Cardiac fibroblast (primary cell): ENCODE measurements around the gene ETNK2.

Source experiments
- DNase-seq, 2 donors: peaks; one replicate each; pipeline versions ENCODE4 v3.0.0 to v3.0.0-alpha.2; 2010; ENCODE audit warnings: low read depth in 2 of 2
- H3K4me3 ChIP-seq, 2 donors: replicated peaks in 1 of 2; 1 replicate in 1 of 2; 2 replicates in 1 of 2; pipeline ENCODE4 v1.5.1; 2011; ENCODE audit warnings: low read depth in 2 of 2, low read length in 2 of 2, mild to moderate bottlenecking in 2 of 2, moderate library complexity in 1 of 2
- TF ChIP-seq, protein P1 (sequence below): IDR thresholded peaks from one replicate; pipeline ENCODE4 v1.5.1; 2011; ENCODE audit warnings: low read depth, mild to moderate bottlenecking, low read length, inconsistent platforms

The ETNK2 gene

DNA sequence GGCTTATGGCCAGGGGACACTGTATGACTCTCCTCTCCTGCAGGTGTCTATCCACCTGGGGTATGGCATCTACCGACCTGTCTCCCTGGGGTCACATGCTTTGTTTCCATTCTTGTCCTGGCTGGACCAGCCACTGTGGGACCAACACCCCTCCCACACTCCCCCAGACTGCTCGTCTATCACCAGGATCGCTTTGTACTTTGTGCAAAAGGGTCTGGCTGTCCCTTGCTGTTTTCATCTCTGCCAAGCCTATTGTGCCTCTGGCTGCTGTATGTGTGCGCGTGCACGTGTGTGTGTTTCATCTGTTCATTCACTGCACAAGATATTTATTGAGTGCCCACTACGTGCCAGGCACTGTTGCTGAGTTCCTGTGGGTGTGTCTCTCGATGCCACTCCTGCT lies 25.5 kb downstream of the ETNK2 start:
- no peak for DNase-seq

DNA sequence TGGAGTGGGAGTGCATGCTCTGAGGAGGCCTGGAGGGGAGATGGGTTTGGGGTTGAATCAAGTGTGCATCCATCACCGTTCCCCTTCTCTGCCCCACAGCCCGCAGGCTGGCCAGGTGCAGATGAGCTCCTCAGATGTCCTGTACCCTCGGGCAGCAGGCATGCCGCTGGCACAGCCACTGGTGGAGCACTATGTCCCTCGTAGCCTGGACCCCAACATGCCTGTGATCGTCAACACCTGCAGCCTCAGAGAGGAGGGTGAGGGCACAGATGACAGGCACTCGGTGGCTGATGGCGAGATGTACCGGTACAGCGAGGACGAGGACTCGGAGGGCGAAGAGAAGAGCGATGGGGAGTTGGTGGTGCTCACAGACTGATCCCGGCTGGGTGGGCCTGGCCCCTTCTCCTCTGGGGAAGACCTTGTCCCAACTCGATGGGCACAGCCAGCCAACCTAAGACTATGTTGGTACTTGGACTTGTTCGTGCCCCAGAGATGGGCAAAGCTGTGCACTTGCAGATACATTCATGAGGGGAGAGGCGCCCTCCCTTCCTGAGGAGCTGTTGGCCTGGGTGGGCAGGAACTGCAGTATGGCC lies 26.0 kb downstream of the ETNK2 start:
- DNase-seq, result no peak
- H3K4me3 ChIP-seq, result no peak overlapping the region
- TF ChIP-seq, protein P1, sequence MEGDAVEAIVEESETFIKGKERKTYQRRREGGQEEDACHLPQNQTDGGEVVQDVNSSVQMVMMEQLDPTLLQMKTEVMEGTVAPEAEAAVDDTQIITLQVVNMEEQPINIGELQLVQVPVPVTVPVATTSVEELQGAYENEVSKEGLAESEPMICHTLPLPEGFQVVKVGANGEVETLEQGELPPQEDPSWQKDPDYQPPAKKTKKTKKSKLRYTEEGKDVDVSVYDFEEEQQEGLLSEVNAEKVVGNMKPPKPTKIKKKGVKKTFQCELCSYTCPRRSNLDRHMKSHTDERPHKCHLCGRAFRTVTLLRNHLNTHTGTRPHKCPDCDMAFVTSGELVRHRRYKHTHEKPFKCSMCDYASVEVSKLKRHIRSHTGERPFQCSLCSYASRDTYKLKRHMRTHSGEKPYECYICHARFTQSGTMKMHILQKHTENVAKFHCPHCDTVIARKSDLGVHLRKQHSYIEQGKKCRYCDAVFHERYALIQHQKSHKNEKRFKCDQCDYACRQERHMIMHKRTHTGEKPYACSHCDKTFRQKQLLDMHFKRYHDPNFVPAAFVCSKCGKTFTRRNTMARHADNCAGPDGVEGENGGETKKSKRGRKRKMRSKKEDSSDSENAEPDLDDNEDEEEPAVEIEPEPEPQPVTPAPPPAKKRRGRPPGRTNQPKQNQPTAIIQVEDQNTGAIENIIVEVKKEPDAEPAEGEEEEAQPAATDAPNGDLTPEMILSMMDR, result no peak

More for the DNA sequence above, 25.5 kb downstream of the ETNK2 start:
- H3K4me3 ChIP-seq, result no peak overlapping the region
- TF ChIP-seq, protein P1, result no peak

DNA sequence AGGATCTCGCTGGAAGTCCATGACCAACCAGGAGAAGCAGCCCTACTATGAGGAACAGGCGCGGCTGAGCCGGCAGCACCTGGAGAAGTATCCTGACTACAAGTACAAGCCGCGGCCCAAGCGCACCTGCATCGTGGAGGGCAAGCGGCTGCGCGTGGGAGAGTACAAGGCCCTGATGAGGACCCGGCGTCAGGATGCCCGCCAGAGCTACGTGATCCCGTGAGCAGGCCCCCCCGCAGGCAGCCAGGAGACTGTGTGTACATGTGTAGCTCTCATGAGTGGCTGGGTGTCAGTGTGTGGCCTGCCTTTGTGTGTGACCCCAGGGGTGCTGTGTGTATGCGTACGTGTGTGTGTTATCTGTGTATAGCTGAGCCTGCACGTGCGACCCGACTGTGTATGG lies 27.2 kb downstream of the ETNK2 start:
- TF ChIP-seq, protein P1, result no peak
- DNase-seq, result no peak
- no peak overlapping the region for H3K4me3 ChIP-seq

DNA sequence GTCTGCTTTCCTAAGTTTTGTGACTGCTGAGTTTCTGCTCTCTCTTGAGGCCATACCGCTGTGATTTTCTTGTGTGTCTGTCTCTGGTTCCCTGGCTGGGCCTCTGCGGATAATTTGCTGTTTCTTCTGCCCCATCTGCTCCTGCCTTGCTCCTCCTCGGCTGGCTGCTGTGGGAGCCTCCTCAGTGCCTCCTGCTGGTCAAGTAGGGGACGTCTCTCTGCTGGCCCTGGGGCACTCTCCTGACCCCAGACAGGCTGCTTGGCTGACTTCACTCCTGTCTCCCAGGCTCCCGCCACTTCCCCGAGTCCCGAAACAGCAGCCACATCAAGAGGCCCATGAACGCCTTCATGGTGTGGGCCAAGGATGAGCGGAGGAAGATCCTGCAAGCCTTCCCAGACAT lies 28.5 kb downstream of the ETNK2 start:
- no peak overlapping the region for H3K4me3 ChIP-seq
- DNase-seq, result peak; percentile 23 to 37
- TF ChIP-seq, protein P1, result peak; percentile 69

GRCh38 chr1:204121840-204122555 lies 29.8 kb downstream of the ETNK2 start:
- DNase-seq, result no peak
- H3K4me3 ChIP-seq, result no peak overlapping the region
- TF ChIP-seq, protein P1, result no peak

GRCh38 chr1:204116539-204116938 lies 35.3 kb downstream of the ETNK2 start:
- DNase-seq, result no peak
- TF ChIP-seq, protein P1, result no peak
- H3K4me3 ChIP-seq, result no peak overlapping the region
